GM19467 (cell line): ENCODE measurements around the gene NKD1.

Source experiments
- ATAC-seq: cut with Tn5 transposase; IDR thresholded peaks from one replicate; pipeline ENCODE4 v1.9.1; 2021; ENCODE audit warnings: mild to moderate bottlenecking, moderate library complexity; ENCODE audit not compliant: unreplicated experiment

NKD1 gene

DNA sequence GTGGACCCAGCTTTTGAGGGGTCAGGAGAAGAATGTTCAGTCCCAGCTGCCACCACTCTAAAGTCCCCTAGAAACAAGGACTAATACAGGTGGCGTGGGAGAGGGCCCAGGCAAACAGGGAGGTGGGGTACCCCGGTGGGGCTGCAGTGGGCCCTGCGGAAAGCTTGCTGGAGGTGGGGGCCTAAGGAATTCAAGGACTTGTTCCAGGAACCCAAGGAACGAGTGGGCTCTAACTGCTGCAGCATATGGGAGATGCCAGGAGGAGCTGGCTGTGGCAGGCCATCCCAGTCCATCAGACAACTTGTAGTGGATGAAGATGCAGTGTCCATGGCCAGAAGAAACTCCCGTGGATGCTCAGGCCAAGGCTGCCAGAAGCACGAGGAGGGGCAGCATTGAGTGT is 122.3 kb downstream of the NKD1 start:
- no peak for ATAC-seq

DNA sequence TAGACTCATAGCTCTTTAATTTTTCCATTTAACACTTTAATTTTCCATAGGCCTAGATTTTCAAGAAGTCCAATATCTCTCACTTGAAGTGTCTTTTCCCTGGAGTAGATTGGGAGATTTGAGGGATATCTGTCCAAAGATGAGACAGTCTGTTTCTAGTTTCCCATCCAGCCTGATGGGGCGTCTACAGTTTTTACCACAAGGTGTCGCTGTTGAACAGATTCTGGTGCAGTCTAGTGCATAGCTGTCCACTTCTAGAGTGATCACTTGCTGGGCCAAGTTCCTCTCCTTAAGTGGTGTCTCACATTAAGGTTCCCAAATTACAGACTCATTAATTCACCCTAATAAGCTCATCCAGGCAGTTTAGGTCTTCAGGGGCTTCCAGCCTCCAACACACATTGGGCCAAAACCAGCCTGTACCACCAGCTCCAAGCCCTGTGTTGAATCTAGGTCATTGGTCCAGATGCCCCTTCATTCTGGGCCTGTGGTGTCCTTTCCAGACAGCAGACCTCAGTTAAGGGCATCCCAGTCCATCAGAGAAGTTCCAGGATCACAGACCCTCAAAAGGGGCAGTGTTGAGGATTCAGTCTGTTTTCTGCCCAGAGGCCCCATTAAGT is 123.6 kb downstream of the NKD1 start:
- no peak for ATAC-seq

DNA sequence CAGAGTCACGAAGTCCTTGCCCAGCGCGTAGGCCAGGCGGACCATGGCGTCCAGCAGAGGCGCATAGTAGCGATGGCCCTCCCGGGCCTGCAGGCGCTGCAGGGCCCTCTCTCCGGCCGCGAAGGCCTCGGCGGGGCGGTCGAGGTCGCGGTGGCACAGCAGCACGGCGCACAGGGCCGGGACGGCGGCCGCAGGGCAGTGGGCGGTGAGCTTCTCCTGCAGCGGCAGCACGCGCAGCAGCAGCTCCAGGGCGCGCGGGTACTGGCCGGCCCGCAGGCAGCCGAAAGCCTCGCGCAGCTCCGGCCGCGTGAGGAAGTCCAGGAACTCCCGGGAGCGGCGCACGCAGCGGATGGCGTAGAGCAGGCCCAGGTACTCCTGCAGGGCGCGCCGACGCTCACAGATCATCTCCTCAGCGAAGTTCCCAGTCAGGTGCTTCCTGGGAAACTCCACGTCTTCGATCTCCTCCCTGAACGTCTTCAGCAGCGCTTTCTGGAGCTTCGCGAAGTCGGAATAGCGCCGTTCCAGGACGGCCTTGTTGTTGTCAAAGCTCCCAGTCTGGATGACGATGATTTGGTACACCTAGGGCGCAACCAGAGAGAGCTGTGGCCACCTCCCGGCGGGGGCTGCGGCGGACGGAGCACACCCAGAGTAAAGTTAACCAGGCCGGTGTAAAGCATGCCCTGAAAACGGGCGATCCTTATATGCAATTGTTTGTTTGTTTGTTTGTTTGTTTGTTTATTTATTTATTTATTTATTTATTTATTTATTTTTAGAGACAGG is 125.5 kb downstream of the NKD1 start:
- ATAC-seq = no peak

DNA sequence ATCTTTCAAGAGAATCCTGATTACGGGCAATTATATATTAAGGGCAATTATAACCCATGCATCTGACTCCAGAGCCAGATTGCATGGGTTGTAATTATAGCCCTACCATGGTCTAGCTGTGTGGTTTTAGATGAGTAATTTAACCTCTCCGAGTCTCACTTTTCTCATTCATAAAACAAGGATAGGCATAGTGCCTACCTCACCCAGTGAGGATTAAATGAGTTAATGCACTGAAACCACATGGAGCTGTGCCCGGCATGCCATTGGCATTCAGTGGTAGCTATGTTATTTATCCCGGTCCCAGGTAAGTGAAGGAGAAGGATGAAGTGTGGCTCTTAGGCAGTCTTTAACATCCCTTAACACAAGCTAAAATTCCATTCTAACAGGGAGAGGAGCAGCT is 126.6 kb downstream of the NKD1 start:
- no peak for ATAC-seq

DNA sequence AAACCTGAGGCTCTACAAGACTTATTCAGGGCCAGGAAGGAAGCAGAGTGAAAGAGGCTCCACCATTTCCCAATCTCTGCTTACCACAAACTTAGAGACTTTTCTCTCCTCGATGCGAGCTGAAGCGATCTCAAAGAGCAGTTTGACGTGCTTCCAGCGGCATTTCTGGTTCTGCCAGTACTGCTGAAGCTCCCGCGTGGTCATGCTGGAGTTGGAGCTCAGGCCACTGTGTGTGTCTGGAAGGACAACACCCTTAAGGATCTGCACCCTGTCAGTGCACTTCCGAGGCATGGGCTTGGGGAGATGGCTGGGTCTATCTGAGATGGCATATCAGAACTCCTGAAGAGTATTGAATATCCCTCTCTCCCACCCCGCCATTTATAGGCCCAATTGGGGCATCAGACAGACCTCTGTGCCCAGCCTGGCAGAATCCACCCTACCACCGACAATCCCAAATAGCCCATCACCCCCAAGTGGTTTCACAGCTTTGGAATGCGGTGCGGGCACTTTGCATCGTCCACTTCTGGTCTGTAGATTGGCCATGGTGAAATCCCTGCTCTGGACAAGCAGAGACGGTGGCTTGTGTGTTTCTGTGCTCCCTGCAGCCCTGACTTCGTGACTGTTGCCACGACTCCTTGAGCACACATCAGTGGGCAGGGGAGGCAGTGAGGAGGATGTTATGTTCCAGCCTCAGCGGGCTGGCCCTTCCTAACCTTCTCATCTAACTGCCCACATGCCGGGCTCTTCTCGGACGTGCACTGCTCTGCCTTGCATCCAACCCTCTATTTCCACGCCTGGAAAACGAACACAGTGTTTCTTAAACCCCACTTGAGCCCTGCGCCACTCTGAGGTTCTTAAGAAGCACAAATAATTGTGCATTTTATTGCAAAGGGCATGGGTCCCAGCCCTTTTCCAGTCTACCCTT is 127.8 kb downstream of the NKD1 start:
- ATAC-seq = no peak

DNA sequence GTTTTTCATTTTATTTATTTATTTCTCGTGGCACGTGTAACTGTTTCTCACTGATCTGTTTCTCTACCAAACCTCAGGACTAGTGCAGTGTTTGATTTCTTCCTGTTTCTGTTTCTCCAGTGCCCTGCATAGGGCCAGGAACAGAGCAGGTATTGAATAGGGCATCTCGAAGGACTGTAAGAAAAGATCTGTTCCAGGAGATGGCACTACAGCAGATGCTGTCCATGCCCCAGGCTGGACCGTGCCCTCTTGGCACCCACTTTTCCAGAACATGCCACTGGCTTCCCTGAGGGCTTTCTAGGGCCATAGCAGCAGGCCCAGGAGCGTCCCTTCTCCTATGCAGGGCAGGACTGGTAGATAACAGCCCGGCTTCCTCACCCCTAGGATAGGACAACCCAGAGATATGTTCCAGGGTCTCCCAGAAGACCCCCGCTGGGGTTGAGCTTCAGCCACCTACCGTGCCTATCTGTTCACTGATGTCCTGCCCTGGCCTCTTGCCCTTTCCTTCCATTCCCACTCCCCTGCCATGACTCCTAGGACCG is 128.6 kb downstream of the NKD1 start:
- ATAC-seq = no peak

DNA sequence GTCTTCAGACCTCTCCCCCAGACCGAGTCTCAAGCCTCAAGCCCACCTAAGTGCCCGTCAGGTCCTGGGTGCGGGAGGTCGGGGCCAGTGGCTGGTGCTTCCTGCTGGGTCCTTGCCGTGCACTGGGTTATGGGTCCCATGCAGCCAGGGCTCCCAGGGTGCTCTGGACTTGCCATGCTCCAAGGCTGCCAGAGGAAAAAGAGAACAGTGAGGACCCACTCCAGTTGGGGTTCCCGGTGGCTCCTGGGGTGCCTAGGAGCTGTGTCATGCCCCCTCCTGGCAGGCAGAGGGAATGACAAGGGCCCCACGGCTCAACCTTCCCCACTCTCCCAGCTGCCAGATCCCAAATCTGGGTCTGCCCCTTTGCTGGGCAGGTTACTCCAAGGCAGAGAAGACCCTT is 129.2 kb downstream of the NKD1 start:
- ATAC-seq = no peak

DNA sequence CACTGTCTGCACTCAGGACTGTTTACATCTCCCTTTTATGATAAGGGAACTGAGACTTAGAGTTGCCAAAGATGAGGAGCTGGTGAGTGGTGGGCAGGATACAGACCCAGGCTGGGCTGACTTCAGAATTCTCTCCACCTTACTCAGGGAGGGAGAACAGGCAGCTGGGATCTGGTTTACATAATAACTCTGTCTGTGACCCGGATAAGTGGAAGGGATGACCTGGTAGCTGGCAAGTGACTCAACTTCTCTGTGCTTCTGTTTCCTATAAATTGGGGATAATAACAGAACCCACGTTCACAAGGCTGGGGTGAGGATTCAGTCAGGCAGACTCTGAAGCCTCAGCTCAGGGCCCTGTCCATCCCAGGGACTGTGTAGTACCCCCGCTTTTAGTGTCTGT is 130.3 kb downstream of the NKD1 start:
- ATAC-seq = no peak

DNA sequence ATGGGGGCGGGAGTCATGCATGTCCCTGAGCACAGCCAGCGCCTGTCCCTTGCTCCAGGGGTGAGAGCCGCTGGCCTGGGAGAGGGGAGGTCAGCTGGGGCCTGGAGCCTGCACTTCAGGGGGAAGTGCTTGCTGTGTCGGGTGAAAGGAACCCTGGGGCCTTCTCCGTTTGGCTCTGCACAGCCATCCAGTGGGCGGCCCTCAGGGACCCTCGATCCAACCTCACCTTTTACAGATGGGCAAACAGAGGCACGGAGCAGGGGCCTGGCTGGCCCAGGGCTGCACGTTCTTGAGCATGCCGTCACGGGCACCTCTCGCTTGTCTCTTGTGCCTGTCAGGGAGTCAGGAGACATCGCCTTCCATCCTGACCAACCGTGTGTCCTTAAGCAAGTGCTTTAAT is 131.1 kb downstream of the NKD1 start:
- ATAC-seq = no peak

DNA sequence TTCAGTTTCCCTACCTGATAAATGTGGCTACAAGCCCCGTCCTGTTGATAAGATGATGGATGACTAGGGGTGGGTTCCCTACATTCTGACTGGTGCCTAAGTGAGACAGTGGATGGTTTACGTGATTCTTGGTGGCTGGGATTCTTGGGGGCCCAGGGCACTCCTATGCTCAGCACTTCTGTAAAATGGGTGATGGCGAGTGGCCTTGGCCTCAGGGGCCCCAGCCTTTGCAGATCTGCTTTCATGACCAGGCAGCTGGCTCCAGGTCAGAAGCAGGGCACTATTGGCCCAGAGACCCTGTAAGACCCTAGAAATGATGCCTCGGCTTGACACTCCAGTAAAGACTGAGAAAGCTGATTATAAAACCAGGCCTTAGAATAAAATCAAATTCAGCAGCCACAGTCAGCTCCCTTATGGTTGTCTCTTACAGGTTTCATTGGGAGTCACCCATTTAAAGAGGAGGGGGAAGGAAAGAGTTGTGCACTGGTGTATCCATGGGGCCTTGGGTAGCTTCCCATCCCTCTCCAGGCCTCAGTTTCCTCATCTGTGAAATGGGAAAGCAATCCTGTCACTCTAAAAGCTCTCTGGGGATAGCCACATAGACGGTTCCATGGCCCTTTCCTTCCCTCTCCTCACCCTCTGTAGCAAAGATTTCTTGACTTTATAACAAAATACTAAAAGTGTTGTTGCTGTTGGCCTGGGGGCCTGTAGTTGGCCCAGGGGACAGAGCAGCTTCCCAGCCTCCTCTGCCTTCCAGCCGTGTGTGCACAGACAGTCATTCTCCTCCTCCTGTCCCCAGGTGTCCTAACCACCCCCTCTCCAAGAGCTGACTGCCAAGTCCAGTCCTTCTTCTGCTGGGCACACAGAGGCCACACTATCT is 131.7 kb downstream of the NKD1 start:
- no peak for ATAC-seq

DNA sequence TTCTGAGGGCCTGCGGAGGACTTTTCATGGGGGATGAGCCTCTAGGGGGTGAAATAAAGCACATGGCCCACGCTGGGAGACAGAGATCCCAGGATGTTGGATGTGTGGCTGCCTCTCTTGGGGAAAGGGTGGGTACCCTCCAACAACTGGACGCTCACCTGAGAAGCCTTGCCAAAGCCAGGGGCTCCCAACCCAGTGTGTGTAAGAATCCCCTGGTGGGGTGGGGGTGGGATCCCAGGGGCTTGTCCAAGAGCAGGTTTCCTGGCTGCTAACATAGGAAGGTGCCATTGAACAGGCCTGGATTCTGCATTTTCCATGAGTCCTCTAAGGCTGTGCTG is 132.3 kb downstream of the NKD1 start:
- ATAC-seq = no peak

DNA sequence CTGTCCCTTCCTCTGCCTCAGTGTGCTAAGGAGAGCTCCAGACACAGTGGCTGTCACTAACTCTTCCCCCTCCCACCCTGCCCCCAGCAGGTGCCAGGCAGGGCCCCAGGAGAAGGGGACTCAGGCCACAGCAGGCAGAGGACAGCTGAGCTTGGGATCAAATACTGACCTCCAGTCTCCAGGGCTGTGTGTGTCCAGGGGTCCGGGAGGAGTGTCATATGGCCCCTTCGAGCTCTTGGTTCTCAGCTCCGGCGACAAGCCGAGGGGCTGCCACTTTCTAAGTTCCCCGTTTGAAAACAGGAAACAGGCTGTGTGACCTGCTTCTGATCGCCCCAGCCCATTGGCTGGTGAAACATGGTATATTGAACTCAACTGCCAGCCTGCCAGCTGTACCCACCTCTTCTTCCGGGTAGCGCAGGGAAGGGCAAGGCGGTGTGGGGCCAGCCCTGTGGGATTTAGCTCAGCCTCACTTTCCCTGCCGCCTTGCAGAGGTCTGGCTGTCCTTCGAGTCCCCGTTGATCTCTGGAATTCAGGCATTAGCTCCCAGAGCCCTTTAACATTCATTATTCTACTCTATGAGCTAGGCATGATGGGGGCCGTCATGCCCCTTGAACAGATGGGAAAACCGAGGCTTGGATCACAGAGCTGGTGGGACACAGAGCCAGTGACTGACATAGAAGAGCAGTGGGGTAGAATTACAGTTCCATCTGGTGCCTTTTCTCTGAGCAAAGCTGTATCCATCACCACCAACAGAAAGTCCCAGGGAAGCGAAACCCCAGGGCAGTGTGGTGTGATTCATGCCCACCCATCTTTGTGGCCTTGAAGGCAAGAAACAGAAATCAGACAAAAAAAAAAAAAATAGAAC is 133.1 kb downstream of the NKD1 start, which contains the start of gene SNX20:
Gene SNX20, minus strand, starts transcription at position 292 of the 865 bp plus-strand sequence. CDS start 3,786 bp downstream, outside the sequence.
- peak; percentile 51 for ATAC-seq

DNA sequence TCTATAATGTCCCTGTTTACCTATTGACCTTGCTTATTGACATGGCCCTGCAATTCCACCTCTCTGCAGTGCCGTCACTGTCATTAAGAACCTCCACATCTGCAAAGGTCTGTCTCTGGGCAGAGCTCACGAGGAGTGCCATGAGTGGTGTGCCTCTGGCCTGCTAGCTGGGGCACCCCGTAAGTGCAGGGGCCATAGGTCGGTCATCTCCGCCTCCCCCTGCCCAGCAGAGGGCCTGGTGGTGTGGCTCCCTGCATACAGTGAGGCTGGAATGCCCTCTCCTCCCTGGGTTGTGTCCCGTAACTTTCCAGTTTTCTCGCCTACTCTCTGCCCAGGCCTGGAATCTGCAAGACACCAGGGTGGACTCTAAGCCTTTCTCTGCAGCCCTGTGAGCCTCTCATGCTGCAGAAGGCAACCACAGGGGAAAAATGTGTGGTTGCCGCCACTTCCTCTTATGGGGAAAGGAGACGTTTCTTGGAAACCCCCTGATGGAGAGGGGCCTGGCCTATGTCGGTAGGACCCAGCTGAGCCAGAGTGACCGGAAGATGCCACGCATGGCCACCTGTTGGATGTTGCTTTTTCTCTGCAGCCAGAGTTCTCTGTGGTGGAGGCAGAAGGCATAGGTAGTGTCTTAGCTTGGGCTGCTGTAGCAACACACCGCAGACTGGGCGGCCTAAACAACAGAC is 135.6 kb downstream of the NKD1 start:
- peak; percentile 57 for ATAC-seq

DNA sequence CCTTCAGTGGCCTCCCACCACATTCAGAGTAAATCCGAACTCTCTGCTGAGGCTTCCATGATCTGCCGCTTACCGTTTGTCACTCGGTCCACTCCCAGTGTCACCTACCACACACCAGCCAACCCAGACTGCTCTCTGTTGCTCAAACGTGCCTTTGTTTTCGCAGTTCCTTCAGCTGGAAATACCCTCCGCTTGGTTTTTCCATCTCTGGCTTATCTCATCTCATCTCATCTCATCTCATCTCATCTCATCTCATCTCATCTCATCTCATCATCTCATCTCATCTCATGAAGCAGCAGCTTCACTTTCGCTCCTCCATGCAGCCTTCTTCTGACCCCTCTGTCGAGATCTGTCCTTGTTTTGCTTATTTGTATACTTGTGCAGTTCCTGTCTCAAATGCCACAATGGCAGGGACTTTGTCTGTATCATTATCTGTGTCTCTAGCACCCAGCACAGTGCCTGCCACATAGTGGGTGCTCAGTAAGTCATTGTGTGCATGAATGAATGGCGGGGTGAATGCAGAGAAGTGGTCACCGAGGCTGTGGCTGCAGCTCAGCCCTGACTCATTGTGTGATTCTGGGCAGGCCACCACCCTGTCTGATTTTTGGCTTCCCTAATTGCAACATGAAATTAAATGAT is 136.7 kb downstream of the NKD1 start:
- ATAC-seq = no peak

DNA sequence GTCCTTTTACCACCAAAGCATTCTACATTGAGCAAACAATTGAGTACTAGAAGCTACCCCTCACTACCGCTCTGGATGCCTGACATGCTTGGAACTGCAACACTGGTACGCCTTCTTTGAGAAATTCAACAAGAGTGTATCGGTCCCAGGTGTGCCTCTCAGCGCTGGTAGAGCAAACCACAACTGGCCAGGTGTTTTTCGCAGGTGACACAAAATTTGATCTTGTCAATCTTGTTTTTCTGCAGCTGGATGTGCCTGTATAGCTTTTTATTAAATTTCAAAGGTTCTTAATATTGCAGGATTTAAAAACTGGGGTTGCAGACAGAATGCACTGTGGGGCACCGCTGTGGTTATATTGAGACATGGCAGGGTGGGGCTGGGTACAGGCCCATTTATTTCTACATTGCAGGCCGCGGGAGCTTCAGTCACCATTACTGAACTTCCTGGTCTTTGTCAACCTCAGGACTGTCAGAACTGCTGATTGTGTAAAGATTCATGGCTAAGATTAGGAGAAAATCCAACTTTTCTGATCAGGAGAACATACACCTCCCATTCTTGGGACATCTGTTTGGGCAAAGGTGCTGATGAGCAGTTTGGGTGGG is 137.4 kb downstream of the NKD1 start:
- ATAC-seq = no peak

DNA sequence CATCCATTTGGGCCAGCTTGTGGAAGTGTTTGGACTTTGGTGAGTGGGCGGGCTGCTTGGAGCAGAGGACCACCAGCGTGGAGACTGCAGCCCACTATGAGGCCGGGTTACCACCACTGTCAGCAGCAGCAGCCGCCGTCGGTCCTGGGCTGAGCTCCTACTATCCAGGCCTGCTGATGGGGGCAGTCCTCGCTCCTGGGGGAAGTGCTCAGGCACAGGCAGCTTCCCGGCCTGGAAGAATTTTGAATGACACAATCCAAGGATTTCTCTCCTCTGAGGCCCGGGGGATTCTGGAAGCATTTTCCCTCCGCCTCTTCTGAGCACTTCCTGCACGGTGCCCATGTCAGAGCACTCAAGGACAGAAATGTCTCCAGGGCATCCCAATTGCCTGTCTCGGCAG is 139.9 kb downstream of the NKD1 start:
- ATAC-seq = no peak

DNA sequence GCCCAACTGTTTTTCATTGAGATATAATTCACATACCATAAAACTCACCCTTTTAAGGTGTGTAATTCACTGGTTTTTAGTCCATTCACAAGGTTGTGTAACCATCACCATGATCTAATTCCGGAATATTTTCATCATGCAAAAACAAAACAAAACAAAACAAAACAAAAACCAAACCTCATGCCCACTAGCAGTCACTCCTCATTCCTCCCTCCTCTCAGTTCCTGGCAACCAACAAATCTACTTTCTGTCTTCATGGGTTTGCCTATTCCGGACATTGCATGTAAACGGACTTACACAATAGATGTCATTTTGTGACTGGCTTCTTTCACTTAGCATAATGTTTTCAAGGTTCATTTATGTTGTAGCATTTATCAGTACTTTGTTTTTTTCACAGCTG is 140.7 kb downstream of the NKD1 start:
- no peak for ATAC-seq

DNA sequence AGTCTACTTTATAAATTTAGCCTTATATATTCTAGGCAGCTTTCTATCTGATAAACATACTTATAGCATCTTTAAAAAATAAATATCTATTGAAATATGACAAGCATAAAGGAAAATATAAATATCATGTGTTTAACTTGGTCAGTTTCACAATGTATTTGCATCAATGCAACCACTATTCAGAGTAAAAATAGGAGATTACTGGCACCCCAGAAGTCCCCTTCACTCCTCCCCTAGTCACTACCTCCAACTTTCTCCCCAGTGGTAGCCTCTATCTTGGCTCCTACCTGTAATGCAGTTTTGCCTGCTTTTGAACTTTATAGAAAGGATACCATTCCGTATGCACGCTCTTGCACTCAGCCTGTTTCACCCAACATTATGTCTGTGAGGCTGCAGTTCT is 142.0 kb downstream of the NKD1 start:
- no peak for ATAC-seq
